Sigmoid colon (tissue), 7 donors: Measurements from ENCODE around the gene KRT6C. TPM values are rescaled to one million over a fixed set of nuclear protein-coding genes. Genes with fewer than 3 reads are reported as not detected.

Experiments
- DNase-seq: peaks from one replicate; pipeline ENCODE4 v3.0.0-alpha.2; 2019
- H3K27ac ChIP-seq, 4 donors: fragments of 200-600 bp; sonication (generic); one replicate each; pipeline ENCODE4 v1.5.1; 2016 to 2019; ENCODE audit warnings: mild to moderate bottlenecking in 1 of 4
- H3K27me3 ChIP-seq, 3 donors: fragments of 200-600 bp; sonication (generic); one replicate each; pipeline ENCODE4 v1.5.1; 2019; ENCODE audit warnings: mild to moderate bottlenecking in 1 of 3
- H3K36me3 ChIP-seq, 4 donors: fragments of 200-600 bp; sonication (generic); one replicate each; pipeline ENCODE4 v1.5.1; 2016 to 2019
- H3K4me1 ChIP-seq, 4 donors: fragments of 200-600 bp; sonication (generic); one replicate each; pipeline ENCODE4 v1.5.1; 2017 to 2019
- H3K4me3 ChIP-seq, 4 donors: fragments of 200-600 bp; sonication (generic); one replicate each; pipeline ENCODE4 v1.5.1; 2017 to 2019; ENCODE audit warnings: mild to moderate bottlenecking in 2 of 4, moderate library complexity in 1 of 4
- H3K9me3 ChIP-seq, 4 donors: fragments of 200-600 bp in 3 of 4; sonication (generic) in 3 of 4; one replicate each; pipeline versions ENCODE4 v1.5.1 to v1.6.1; 2013 to 2019
- CTCF ChIP-seq, 4 experiments: fragments of 450-650 bp in 3 of 4; fragments of 200-600 bp in 1 of 4; IDR thresholded peaks; one replicate each; pipeline ENCODE4 v1.5.1; 2016 to 2019; ENCODE audit warnings: antibody characterized with exemption in 4 of 4, mild to moderate bottlenecking in 3 of 4, moderate library complexity in 2 of 4
- EP300 ChIP-seq, 4 donors: sonication (generic); formaldehyde crosslinking; IDR thresholded peaks; one replicate each; pipeline ENCODE4 v1.6.1; 2017; ENCODE audit warnings: antibody characterized with exemption in 4 of 4
- POLR2A ChIP-seq, 2 donors: fragments of 450-650 bp; IDR thresholded peaks; one replicate each; pipeline ENCODE4 v1.6.1; 2016; ENCODE audit warnings: antibody characterized with exemption in 2 of 2, mild to moderate bottlenecking in 2 of 2, moderate library complexity in 2 of 2
- POLR2AphosphoS5 ChIP-seq, 4 donors: sonication (generic); formaldehyde crosslinking; IDR thresholded peaks; one replicate each; pipeline ENCODE4 v1.6.1; 2017; ENCODE audit warnings: antibody characterized with exemption in 4 of 4
- WGBS, 2 donors: extraction: QIAGEN DNeasy Blood & Tissue Kit; methylation state at CpG; one replicate each; pipeline ENCODE4 v1.1.7; 2013; 5-methylcytosine and 5-hydroxymethylcytosine counted together
- intact Hi-C: fragments of 100-400 bp; cut with DNase I; formaldehyde crosslinking; loops from one replicate; pipeline ENCODE4 v1.15.1; 2023
- polyA plus RNA-seq, 3 donors: library from polyadenylated mRNA; stranded (reverse); fragments of 200-250 nt; gene quantifications; one replicate each; pipeline ENCODE4 v1.2.3, GENCODE V29; 2013
- total RNA-seq, 4 donors: library from RNA; depleted of rRNA; stranded (reverse); fragments of >200 nt; gene quantifications; one replicate each; pipeline ENCODE4 v1.1.0, GENCODE V29; 2016
- donor health status: healthy with polysubstance abuse.
- donor health status: Bipolar disorder and iron deficiency.
- donor health status: healthy.

The KRT6C gene
- total and polyA plus RNA-seq, 7 donors = 0.60 TPM; not detected in 6

- 43 to 51% methylated on average over 1 of the region's 1 CpG for WGBS, 2 donors
- Histone ChIP-seq H3K27me3 (no peaks in the 10 kb centered on the region), H3K4me3 (no peak overlapping the region), H3K27ac (no peak overlapping the region), H3K9me3 (no peaks in the 10 kb centered on the region), H3K36me3 (no peaks in the 10 kb centered on the region), H3K4me1 (peaks cover 0 to 47% (median 46%) of the 10 kb centered on the region in 4 donors)
- intact Hi-C loops = loop anchor here (5.0 kb wide), 1 partner anchor 93 kb away; no protein-coding TSS in a partner anchor
- DNase-seq = no peak
- TF ChIP-seq EP300 (IDR thresholded peaks at IDR 0.05) (no peak), POLR2A (IDR thresholded peaks at IDR 0.05) (no peak), POLR2AphosphoS5 (IDR thresholded peaks at IDR 0.05) (no peak), CTCF (IDR thresholded peaks at IDR 0.05) (no peak)
Observed at GRCh38 chr12:52419656-52420055, 53.9 kb downstream of the KRT6C start.

GRCh38 chr12:52418576-52419110 lies 55.0 kb downstream of the KRT6C start:
- TF ChIP-seq POLR2A (IDR thresholded peaks at IDR 0.05) (no peak), CTCF (IDR thresholded peaks at IDR 0.05) (no peak), POLR2AphosphoS5 (IDR thresholded peaks at IDR 0.05) (no peak), EP300 (IDR thresholded peaks at IDR 0.05) (no peak)
- H3K27ac ChIP-seq = no peak overlapping the region
- no peaks in the 10 kb centered on the region for H3K36me3 ChIP-seq
- no peaks in the 10 kb centered on the region for H3K27me3 ChIP-seq
- no peak for DNase-seq
- no peak overlapping the region for H3K4me3 ChIP-seq
- H3K4me1 ChIP-seq = peaks cover 0 to 43% (median 36%) of the 10 kb centered on the region in 4 donors
- H3K9me3 ChIP-seq = no peaks in the 10 kb centered on the region
- intact Hi-C loops = no loop called here
- 80 to 90% methylated on average over 4 of the region's 4 CpGs for WGBS, 2 donors

Other genes with a start within 250 kb of the KRT6C start
- 1 to 10 TPM in 1 of 4 donors, under 1 TPM in 1, not detected in 2; 0.27 to 3.2 TPM for gene KRT7, start 240.6 kb downstream of the KRT6C start, total RNA-seq
- 10 to 100 TPM in 1 of 3 donors, 1 to 10 TPM in 2; 1.2 to 12.0 (median 2.4) TPM for gene KRT7, start 240.6 kb downstream of the KRT6C start, polyA plus RNA-seq
- not detected for gene KRT86, start 199.2 kb downstream of the KRT6C start, total RNA-seq
- under 1 TPM in 2 of 3 donors, not detected in 1; 0.25 to 0.60 TPM for gene KRT86, start 199.2 kb downstream of the KRT6C start, polyA plus RNA-seq
- under 1 TPM in 1 of 4 donors, not detected in 3; 0.14 TPM for gene KRT81, start 182.3 kb downstream of the KRT6C start, total RNA-seq
- under 1 TPM in 1 of 3 donors, not detected in 2; 0.17 TPM for gene KRT81, start 182.3 kb downstream of the KRT6C start, polyA plus RNA-seq
- not detected for gene KRT83, start 152.4 kb downstream of the KRT6C start, total RNA-seq
- not detected for gene KRT83, start 152.4 kb downstream of the KRT6C start, polyA plus RNA-seq
- gene KRT85, start 106.3 kb downstream of the KRT6C start, total RNA-seq = not detected
- not detected for gene KRT85, start 106.3 kb downstream of the KRT6C start, polyA plus RNA-seq
- not detected for gene KRT84, start 88.2 kb downstream of the KRT6C start, total RNA-seq
- not detected for gene KRT84, start 88.2 kb downstream of the KRT6C start, polyA plus RNA-seq
- gene KRT82, start 67.5 kb downstream of the KRT6C start, total RNA-seq = not detected
- gene KRT82, start 67.5 kb downstream of the KRT6C start, polyA plus RNA-seq = under 1 TPM in 1 of 3 donors, not detected in 2; 0.03 TPM
- gene KRT75, start 39.4 kb downstream of the KRT6C start, total RNA-seq = not detected
- gene KRT75, start 39.4 kb downstream of the KRT6C start, polyA plus RNA-seq = under 1 TPM in 1 of 3 donors, not detected in 2; 0.04 TPM
- not detected for gene KRT6B, start 21.7 kb downstream of the KRT6C start, total RNA-seq
- gene KRT6B, start 21.7 kb downstream of the KRT6C start, polyA plus RNA-seq = under 1 TPM in 2 of 3 donors, not detected in 1; 0.60 to 0.61 TPM
- not detected for gene KRT6A, start 19.5 kb upstream of the KRT6C start, total RNA-seq
- gene KRT6A, start 19.5 kb upstream of the KRT6C start, polyA plus RNA-seq = 1 to 10 TPM in 1 of 3 donors, under 1 TPM in 1, not detected in 1; 0.19 to 6.0 TPM
- under 1 TPM in 1 of 4 donors, not detected in 3; 0.36 TPM for gene KRT5, start 46.6 kb upstream of the KRT6C start, total RNA-seq
- 1 to 10 TPM in 2 of 3 donors, not detected in 1; 1.1 to 7.8 TPM for gene KRT5, start 46.6 kb upstream of the KRT6C start, polyA plus RNA-seq
- not detected for gene KRT71, start 79.3 kb upstream of the KRT6C start, total RNA-seq
- not detected for gene KRT71, start 79.3 kb upstream of the KRT6C start, polyA plus RNA-seq
- not detected for gene KRT74, start 100.0 kb upstream of the KRT6C start, total RNA-seq
- not detected for gene KRT74, start 100.0 kb upstream of the KRT6C start, polyA plus RNA-seq
- not detected for gene KRT72, start 127.7 kb upstream of the KRT6C start, total RNA-seq
- gene KRT72, start 127.7 kb upstream of the KRT6C start, polyA plus RNA-seq = under 1 TPM in 1 of 3 donors, not detected in 2; 0.79 TPM
- not detected for gene KRT73, start 144.8 kb upstream of the KRT6C start, total RNA-seq
- under 1 TPM in 1 of 3 donors, not detected in 2; 0.73 TPM for gene KRT73, start 144.8 kb upstream of the KRT6C start, polyA plus RNA-seq
- gene KRT2, start 178.4 kb upstream of the KRT6C start, total RNA-seq = not detected
- under 1 TPM in 1 of 3 donors, not detected in 2; 0.38 TPM for gene KRT2, start 178.4 kb upstream of the KRT6C start, polyA plus RNA-seq
- gene KRT1, start 206.6 kb upstream of the KRT6C start, total RNA-seq = not detected
- not detected for gene KRT1, start 206.6 kb upstream of the KRT6C start, polyA plus RNA-seq
- not detected for gene KRT77, start 229.7 kb upstream of the KRT6C start, total RNA-seq
- gene KRT77, start 229.7 kb upstream of the KRT6C start, polyA plus RNA-seq = under 1 TPM in 1 of 3 donors, not detected in 2; 0.01 TPM